Pons (tissue), 1 donor: ENCODE measurements around the gene TSPAN4.

Experiments
- DNase-seq: peaks from one replicate; pipeline ENCODE4 v3.0.0-alpha.2; 2016; ENCODE audit warnings: low spot score

Gene TSPAN4

DNA sequence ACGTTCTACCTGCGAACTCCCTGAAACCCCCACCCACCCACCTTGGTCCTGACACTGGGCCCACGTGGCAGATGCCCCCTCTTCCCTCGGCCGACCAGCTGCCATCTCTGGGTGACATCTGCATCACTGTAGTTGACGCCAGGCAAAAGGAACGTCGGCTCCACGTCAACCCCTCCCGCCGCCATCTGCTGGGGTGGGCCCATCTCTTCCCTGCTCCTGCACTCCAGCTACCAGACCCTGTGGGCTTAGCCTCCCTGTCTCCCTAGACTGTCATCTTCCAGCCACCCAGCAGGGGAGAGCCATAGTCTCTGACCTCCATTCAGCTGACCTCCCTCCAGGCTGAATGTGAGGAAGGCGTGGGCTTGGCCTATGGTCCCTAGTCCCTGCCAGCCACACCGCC lies 46.6 kb downstream of the TSPAN4 start:
- DNase-seq, result no peak

DNA sequence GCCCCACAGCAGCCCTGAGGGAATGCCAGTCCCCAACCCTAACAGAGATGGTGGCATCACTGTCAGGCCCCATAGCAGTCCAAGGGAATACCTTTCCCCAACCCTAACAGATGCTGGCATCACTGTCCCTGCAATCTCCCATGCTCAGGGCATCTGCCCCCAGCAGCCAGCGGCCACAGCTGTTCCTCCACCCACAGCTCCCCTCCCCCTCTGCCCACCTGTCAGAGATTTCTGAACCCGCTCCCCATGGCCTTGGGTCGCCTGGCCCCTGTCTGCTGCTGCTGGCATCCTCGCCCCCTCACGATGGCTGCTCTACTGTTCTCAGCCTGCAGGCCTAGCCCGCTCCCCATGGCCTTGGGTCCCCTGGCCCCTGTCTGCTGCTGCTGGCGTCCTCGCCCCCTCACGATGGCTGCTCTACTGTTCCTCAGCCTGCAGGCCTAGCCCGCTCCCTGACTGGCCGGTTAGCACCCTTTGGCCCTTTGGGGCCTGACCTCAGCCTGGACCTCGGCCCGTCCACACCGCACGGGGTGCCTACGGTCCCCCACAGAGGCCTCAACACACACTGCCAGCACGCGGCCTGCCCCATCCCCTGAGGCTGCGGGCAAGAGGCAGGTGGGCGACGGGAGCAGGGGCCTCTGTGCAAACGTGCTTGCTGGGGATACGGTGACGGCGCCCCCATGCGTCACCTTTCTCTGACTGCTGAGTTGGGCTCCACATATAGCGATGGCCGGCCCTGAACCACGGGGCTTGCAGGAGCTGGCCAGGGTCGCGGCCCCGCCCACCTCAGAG lies 47.2 kb downstream of the TSPAN4 start:
- DNase-seq, result no peak

- DNase-seq, result no peak
Observed at GRCh38 chr11:890794-891540, 48.3 kb downstream of the TSPAN4 start.

DNA sequence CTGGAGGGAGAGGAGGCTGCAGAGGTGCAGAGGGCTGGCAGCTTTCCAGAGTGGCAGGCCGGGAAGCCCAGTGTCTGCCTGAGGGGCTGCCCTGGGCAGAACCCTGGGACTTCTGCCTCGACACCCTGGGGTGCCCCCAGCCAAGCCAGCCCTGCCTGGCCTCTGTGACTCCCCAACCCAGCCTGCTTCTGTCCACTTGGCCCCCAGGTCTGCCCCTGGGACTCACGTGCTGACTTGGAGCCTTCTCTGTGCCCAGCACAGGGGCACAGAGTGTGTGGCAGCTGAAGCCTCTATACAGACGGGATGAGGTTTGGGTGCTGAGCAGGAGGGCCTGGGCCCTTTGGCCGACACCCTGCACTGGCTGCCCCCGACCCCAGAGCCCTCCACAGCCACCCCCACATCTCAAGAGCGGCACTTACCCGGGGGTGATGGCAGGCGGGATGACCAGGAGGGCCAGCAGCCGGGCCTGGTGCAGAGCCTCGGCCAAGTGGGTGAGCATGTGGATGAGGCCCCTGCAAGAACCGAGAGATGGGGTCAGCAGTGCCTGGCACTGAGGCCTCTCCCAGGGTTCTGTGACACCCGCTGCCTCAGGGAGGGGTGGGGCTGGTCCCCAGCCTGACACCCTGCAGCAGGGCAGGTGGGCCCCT lies 50.5 kb downstream of the TSPAN4 start:
- DNase-seq, result no peak

DNA sequence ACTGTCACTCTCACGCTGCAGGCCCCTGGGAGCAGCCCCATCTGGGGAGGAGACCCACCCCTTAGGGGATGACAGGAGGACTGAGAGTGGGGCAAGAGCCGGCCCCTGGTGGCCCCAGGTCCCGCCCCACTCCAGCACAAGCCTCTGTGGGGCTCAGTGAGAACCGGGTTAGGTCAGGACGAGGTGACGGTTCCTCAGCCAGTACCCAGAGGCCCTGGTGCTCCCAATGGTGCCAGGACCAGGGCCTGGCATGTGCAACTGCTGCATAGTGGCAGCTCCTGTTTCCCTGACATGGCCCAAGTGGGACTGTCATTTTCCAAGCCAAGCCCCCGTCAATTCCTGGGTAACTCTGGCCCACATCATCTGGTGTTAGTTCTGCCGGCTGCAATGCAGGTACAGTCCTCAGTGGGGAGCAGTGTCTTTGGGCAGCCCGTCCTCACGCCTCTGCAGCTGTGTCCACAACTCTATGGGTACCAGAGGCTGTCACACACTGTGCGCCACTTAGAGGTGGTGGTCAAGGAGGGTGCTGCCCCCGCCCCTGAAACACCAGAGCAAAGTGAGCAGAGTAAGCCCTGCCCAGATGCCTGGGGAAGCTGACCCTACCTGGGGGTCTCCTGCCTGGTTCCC lies 52.0 kb downstream of the TSPAN4 start:
- DNase-seq, result no peak

GRCh38 chr11:895331-896110 lies 52.9 kb downstream of the TSPAN4 start:
- DNase-seq, result no peak

GRCh38 chr11:897253-898142 lies 54.8 kb downstream of the TSPAN4 start:
- DNase-seq, result no peak

GRCh38 chr11:898143-898511 lies 55.5 kb downstream of the TSPAN4 start:
- DNase-seq, result no peak

GRCh38 chr11:898540-899190 lies 56.0 kb downstream of the TSPAN4 start:
- no peak for DNase-seq

DNA sequence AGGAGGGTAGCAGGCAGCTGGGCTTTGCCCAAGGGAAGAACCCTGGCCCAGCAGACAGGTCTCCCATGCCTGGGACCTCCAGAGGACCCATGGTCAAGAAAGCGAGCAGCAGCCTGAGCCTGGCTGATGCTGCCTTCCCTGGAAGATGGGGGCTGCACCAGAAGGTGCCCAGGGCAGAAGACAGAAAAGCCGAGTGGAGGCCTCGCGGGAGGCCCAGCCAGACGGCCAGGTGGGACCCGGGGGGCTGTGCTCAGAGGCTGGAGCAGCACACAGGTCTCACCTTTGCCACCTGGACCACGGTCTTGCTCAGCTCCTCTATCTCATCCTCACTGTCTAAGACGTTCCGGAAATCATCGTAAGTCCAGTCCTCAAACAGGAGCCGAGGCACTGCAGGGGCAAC lies 57.1 kb downstream of the TSPAN4 start:
- DNase-seq, result no peak

GRCh38 chr11:900545-900944 lies 57.9 kb downstream of the TSPAN4 start:
- no peak for DNase-seq

- DNase-seq, result no peak
Observed at GRCh38 chr11:901452-902061, 58.9 kb downstream of the TSPAN4 start.

- DNase-seq, result no peak
Observed at GRCh38 chr11:904380-904779, 61.7 kb downstream of the TSPAN4 start.

DNA sequence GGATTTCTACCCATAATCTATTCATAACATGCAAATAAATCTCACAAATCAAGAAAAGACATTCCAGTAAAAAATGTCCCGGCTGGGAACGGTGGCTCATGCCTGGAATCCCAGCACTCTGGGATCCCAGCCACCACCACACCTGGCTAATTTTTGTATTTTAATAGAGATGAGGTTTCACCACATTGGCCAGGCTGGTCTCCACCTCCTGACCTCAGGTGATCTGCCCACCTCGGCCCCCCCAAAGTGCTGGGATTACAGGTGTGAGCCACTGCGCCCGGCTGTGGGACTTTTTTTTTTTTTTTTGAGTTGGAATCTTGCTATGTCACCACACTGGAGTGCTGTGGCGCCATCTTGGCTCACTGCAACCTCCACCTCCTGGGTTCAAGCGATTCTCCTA lies 63.3 kb downstream of the TSPAN4 start:
- DNase-seq, result no peak

DNA sequence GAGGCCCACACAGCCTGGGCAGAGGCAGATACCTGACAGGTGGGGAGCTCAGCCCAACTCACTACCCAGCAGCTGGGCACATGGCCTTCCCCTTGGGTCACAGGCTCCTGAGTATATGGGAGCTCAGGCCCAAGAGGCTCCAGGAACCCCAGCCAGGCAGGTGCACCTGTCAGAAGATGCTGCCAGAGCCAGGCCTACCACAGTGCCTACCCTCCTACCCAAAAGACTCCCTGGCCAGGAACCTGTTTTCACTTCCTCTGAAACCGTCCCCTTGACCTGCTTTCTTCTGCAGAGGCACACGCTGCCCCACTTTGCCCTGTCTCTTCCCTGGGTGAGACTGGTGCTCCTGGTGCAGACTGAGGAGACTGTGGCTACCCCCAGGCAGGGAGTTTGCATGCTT lies 65.0 kb downstream of the TSPAN4 start:
- DNase-seq, result no peak

DNA sequence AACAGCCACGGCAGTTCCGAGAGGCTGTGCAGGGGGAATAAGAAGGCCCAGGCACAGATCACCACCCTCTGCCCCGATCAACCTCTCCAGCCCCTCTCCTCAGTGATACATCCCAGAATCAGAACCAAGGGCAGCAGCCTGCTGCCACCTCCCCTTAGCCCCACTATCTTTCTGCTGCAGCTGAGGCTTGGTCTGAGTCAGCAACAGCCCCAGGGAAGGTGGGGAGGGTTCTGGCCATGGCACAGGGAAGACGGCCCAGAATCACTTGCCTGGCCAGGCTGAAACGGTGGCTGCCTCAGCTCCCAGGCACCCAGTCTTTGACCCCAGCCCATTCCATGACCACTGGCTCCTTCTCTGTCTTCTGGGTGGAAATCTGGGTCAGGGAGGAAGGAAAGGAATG lies 65.6 kb downstream of the TSPAN4 start:
- no peak for DNase-seq

DNA sequence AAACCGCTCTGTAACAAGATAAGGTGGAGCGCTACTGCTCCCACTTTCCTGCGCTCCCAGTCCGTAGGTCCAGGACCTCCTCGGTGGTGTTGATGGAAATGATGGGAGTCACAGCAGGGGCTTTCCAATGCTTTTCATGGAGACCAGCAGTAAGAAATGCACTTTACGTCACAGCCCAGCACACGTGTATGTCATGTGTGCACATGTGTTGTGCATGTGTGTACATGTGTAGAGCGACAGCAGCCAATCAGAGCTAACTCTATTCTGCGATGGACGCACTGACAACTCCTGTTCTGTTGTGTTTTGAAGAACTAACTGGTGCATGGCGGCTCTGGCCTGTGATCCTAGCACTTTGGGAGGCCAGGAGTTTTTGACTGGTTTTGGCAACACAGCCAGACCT lies 66.8 kb downstream of the TSPAN4 start:
- DNase-seq, result no peak

GRCh38 chr11:910044-910588 lies 67.5 kb downstream of the TSPAN4 start:
- no peak for DNase-seq

DNA sequence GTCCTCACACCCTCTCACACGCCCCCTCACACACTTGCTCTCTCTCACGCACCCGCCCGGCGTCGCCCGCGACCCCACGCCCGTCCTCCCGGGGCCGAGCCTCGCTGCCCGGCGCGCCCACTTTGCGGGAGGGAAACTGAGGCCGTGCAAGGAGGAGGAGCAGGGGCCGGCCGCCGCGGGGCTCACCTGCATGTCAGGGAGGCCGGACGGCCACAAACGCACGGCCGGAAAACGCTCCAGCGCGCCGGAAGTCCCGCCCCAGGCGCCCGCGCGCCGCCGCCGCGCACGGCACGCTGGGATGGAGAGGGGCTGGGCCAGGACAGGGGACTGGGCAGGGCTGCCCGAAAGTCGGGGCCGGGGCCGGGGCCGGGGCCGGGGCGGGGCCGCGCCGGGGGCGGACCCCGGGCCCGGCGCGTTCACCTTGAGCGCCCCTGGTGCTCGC lies 68.0 kb downstream of the TSPAN4 start, which contains the start of gene CHID1:
CHID1 (minus strand) TSS at position 222 of the 442 bp plus-strand sequence. CDS start 5,994 bp downstream, outside the sequence.
- peak; percentile 69 for DNase-seq
